MM.1S (cell line): Measurements from ENCODE around the gene MTM1.

Experiments
- EZH2 ChIP-seq: fragments of 300-600 bp; sonication (generic); optimal IDR thresholded peaks from 2 replicates; pipeline ENCODE3; 2017; ENCODE audit warnings: low read depth, mild to moderate bottlenecking, antibody characterized with exemption, low read length, mixed read lengths
- TF ChIP-seq, protein P1 (sequence below): fragments of 300-600 bp; sonication (generic); IDR thresholded peaks from 2 replicates; pipeline ENCODE4 v1.5.1; 2016; ENCODE audit warnings: antibody characterized with exemption, low read length, mixed read lengths

GRCh38 chrX:150548684-150549083 is 19.7 kb upstream of the MTM1 start:
- no peak for TF ChIP-seq EZH2
- TF ChIP-seq, protein P1, sequence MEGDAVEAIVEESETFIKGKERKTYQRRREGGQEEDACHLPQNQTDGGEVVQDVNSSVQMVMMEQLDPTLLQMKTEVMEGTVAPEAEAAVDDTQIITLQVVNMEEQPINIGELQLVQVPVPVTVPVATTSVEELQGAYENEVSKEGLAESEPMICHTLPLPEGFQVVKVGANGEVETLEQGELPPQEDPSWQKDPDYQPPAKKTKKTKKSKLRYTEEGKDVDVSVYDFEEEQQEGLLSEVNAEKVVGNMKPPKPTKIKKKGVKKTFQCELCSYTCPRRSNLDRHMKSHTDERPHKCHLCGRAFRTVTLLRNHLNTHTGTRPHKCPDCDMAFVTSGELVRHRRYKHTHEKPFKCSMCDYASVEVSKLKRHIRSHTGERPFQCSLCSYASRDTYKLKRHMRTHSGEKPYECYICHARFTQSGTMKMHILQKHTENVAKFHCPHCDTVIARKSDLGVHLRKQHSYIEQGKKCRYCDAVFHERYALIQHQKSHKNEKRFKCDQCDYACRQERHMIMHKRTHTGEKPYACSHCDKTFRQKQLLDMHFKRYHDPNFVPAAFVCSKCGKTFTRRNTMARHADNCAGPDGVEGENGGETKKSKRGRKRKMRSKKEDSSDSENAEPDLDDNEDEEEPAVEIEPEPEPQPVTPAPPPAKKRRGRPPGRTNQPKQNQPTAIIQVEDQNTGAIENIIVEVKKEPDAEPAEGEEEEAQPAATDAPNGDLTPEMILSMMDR, result no peak
